ENCODE results near the gene CSNK2B. TPM values are rescaled to one million over a fixed set of nuclear protein-coding genes. Genes with fewer than 3 reads are reported as not detected.

Gene CSNK2B
- total and polyA plus RNA-seq, 9 of the 15 experiments (the other 6 are each of a cell fraction or from before 2014, with no cell fraction given), result 120 to 1,126 (median 529) TPM

DNA sequence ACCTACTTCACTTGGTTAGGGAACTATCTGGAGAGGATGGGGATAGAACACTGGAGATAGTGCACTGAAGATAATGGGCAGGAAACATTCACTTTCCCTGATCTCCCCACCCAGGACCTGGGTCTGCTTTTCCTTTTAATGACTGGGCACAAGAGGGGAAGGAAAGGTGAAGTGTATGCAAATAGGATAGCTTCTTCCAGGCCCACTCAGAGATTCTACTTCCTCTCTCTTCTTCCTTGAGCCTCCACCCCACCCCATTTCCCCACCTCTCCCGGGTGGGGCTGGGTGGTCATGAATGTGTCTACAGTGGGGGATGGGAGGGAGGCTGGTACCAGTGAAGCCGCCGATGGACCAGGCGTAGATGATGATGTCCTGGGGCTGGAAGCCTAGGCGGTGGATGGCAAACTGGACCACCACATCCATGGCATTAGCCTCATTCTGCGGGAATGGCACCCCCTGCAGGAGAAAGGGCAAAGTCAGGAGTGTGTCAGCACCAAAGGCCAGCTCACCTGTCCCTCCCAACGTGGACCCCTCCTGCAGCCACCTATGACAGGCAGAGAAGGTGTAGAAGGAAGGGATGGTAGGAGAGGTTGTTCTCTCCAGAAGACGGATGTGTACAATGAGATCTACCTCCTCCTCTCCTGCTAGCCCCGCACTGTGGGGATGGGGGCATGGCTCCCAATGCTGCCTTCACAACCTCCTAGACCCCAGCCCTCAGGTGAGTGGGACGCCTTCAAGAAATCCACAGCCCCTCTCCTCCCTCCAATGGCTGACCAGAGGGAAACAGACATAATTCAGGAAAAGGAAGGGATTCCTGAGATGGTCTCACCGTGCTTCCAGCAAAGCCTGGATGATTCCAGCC, 23.6 kb downstream of the CSNK2B start (continued):
- TF ChIP-seq ZNF707 (CRISPR knock-in tag; conservative IDR thresholded peaks at IDR 0.05), result no peak
- TF ChIP-seq, protein P1, sequence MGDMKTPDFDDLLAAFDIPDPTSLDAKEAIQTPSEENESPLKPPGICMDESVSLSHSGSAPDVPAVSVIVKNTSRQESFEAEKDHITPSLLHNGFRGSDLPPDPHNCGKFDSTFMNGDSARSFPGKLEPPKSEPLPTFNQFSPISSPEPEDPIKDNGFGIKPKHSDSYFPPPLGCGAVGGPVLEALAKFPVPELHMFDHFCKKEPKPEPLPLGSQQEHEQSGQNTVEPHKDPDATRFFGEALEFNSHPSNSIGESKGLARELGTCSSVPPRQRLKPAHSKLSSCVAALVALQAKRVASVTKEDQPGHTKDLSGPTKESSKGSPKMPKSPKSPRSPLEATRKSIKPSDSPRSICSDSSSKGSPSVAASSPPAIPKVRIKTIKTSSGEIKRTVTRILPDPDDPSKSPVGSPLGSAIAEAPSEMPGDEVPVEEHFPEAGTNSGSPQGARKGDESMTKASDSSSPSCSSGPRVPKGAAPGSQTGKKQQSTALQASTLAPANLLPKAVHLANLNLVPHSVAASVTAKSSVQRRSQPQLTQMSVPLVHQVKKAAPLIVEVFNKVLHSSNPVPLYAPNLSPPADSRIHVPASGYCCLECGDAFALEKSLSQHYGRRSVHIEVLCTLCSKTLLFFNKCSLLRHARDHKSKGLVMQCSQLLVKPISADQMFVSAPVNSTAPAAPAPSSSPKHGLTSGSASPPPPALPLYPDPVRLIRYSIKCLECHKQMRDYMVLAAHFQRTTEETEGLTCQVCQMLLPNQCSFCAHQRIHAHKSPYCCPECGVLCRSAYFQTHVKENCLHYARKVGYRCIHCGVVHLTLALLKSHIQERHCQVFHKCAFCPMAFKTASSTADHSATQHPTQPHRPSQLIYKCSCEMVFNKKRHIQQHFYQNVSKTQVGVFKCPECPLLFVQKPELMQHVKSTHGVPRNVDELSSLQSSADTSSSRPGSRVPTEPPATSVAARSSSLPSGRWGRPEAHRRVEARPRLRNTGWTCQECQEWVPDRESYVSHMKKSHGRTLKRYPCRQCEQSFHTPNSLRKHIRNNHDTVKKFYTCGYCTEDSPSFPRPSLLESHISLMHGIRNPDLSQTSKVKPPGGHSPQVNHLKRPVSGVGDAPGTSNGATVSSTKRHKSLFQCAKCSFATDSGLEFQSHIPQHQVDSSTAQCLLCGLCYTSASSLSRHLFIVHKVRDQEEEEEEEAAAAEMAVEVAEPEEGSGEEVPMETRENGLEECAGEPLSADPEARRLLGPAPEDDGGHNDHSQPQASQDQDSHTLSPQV (IDR thresholded peaks at IDR 0.05), result peak; percentile 51
- TF ChIP-seq, protein P2, sequence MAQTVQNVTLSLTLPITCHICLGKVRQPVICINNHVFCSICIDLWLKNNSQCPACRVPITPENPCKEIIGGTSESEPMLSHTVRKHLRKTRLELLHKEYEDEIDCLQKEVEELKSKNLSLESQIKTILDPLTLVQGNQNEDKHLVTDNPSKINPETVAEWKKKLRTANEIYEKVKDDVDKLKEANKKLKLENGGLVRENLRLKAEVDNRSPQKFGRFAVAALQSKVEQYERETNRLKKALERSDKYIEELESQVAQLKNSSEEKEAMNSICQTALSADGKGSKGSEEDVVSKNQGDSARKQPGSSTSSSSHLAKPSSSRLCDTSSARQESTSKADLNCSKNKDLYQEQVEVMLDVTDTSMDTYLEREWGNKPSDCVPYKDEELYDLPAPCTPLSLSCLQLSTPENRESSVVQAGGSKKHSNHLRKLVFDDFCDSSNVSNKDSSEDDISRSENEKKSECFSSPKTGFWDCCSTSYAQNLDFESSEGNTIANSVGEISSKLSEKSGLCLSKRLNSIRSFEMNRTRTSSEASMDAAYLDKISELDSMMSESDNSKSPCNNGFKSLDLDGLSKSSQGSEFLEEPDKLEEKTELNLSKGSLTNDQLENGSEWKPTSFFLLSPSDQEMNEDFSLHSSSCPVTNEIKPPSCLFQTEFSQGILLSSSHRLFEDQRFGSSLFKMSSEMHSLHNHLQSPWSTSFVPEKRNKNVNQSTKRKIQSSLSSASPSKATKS (CRISPR knock-in tag; IDR thresholded peaks at IDR 0.05), result no peak
- TF ChIP-seq POLR2G (IDR thresholded peaks at IDR 0.05; ENCODE audit: low read depth, low read length), result peak; percentile 46; the same call in 1 of the 2 replicates
- TF ChIP-seq CHCHD3 (CRISPR knock-in tag; IDR thresholded peaks at IDR 0.05), result no peak
- TF ChIP-seq, protein P3, sequence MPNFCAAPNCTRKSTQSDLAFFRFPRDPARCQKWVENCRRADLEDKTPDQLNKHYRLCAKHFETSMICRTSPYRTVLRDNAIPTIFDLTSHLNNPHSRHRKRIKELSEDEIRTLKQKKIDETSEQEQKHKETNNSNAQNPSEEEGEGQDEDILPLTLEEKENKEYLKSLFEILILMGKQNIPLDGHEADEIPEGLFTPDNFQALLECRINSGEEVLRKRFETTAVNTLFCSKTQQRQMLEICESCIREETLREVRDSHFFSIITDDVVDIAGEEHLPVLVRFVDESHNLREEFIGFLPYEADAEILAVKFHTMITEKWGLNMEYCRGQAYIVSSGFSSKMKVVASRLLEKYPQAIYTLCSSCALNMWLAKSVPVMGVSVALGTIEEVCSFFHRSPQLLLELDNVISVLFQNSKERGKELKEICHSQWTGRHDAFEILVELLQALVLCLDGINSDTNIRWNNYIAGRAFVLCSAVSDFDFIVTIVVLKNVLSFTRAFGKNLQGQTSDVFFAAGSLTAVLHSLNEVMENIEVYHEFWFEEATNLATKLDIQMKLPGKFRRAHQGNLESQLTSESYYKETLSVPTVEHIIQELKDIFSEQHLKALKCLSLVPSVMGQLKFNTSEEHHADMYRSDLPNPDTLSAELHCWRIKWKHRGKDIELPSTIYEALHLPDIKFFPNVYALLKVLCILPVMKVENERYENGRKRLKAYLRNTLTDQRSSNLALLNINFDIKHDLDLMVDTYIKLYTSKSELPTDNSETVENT (CRISPR knock-in tag; IDR thresholded peaks at IDR 0.05), result no peak
- TF ChIP-seq HDAC2 (IDR thresholded peaks at IDR 0.05), result no peak; the same call in 1 of the 2 replicates
- TF ChIP-seq FOXK2 (conservative IDR thresholded peaks at IDR 0.05 in 1 of 2, IDR thresholded peaks at IDR 0.05 in 1 of 2; ENCODE audit: low read depth in 2 of 2), result no peak
- no peak for TF ChIP-seq NFIX (CRISPR knock-in tag; IDR thresholded peaks at IDR 0.05; ENCODE audit: low read depth)
- no peak for TF ChIP-seq SAFB2 (IDR thresholded peaks at IDR 0.05; ENCODE audit: borderline replicate concordance, low read depth, low read length, severe bottlenecking)
- TF ChIP-seq TSC22D4 (tag; IDR thresholded peaks at IDR 0.05), result no peak
- no peak for TF ChIP-seq KAT2B (IDR thresholded peaks at IDR 0.05; ENCODE audit: low read depth, low read length)
- TF ChIP-seq, protein P4, sequence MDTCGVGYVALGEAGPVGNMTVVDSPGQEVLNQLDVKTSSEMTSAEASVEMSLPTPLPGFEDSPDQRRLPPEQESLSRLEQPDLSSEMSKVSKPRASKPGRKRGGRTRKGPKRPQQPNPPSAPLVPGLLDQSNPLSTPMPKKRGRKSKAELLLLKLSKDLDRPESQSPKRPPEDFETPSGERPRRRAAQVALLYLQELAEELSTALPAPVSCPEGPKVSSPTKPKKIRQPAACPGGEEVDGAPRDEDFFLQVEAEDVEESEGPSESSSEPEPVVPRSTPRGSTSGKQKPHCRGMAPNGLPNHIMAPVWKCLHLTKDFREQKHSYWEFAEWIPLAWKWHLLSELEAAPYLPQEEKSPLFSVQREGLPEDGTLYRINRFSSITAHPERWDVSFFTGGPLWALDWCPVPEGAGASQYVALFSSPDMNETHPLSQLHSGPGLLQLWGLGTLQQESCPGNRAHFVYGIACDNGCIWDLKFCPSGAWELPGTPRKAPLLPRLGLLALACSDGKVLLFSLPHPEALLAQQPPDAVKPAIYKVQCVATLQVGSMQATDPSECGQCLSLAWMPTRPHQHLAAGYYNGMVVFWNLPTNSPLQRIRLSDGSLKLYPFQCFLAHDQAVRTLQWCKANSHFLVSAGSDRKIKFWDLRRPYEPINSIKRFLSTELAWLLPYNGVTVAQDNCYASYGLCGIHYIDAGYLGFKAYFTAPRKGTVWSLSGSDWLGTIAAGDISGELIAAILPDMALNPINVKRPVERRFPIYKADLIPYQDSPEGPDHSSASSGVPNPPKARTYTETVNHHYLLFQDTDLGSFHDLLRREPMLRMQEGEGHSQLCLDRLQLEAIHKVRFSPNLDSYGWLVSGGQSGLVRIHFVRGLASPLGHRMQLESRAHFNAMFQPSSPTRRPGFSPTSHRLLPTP (IDR thresholded peaks at IDR 0.05; ENCODE audit: borderline replicate concordance, extremely low read depth, insufficient read length), result no peak
- TF ChIP-seq MCM2 (IDR thresholded peaks at IDR 0.05; ENCODE audit: low read depth), result no peak
- TF ChIP-seq MEIS2 (IDR thresholded peaks at IDR 0.05; ENCODE audit: partially characterized antibody), result no peak
